H1 (cell line): ENCODE measurements around the gene TSPEAR. TPM values are rescaled to one million over a fixed set of nuclear protein-coding genes. Genes with fewer than 3 reads are reported as not detected.

Source experiments
- CTCF ChIA-PET: fragments of 300-600 bp; sonication (Branson Sonifier 250); formaldehyde crosslinking; loops from one replicate; lab custom pipeline; 2021; ENCODE audit not compliant: partially characterized antibody; lab: Charles Lee
- POLR2A ChIA-PET: fragments of 300-600 bp; sonication (Branson Sonifier 250); formaldehyde crosslinking; loops from one replicate; lab custom pipeline; 2021; ENCODE audit warnings: inconsistent platforms; ENCODE audit not compliant: partially characterized antibody; lab: Charles Lee
- DNase-seq, 2 experiments: peaks; one replicate each; pipeline versions ENCODE4 v3.0.0 to v3.0.0-alpha.2; 2010 to 2022; ENCODE audit warnings: low spot score in 2 of 2, low read depth in 1 of 2, mixed read lengths in 1 of 2
- FAIRE-seq: peaks from 2 replicates; lab custom pipeline; 2011; peaks lifted over from hg19 to GRCh38; lab: Jason Lieb, UNC
- H2AFZ ChIP-seq: 2 replicates; pipeline ENCODE4 v1.8.1; 2012; ENCODE audit warnings: low read length, inconsistent platforms
- H2AK5ac ChIP-seq: 2 replicates; pipeline ENCODE4 v1.6.1; 2013; ENCODE audit warnings: low read depth, low read length
- H2BK120ac ChIP-seq: replicated peaks from 2 replicates; pipeline ENCODE3; 2013; ENCODE audit warnings: low read depth, low read length, inconsistent platforms
- H2BK12ac ChIP-seq: 2 replicates; pipeline ENCODE4 v1.6.1; 2013; ENCODE audit warnings: low read depth, low read length
- H2BK15ac ChIP-seq: 2 replicates; pipeline ENCODE4 v1.6.1; 2013; ENCODE audit warnings: low read length
- H2BK20ac ChIP-seq: 2 replicates; pipeline ENCODE4 v1.6.1; 2013; ENCODE audit warnings: low read length
- H2BK5ac ChIP-seq: 2 replicates; pipeline ENCODE4 v1.6.1; 2013; ENCODE audit warnings: low read depth, low read length
- H3K14ac ChIP-seq: 2 replicates; pipeline ENCODE4 v1.6.1; 2013; ENCODE audit warnings: inconsistent platforms; ENCODE audit not compliant: insufficient read length
- H3K18ac ChIP-seq: 2 replicates; pipeline ENCODE4 v1.6.1; 2013; ENCODE audit warnings: low read length; ENCODE audit errors: extremely low read depth
- H3K23ac ChIP-seq: 2 replicates; pipeline ENCODE4 v1.6.1; 2013; ENCODE audit warnings: inconsistent platforms; ENCODE audit not compliant: insufficient read length
- H3K23me2 ChIP-seq: 2 replicates; pipeline ENCODE4 v1.6.1; 2013; ENCODE audit warnings: low read depth, low read length
- H3K27ac ChIP-seq: 2 replicates; pipeline ENCODE4 v1.6.1; 2011; ENCODE audit warnings: low read depth, low read length, inconsistent platforms
- H3K27me3 ChIP-seq, 4 experiments: replicated peaks in 1 of 4; 1 replicate in 1 of 4; 2 replicates in 3 of 4; pipeline versions ENCODE4 v1.6.1 to v1.8.1; 2011 to 2013; ENCODE audit warnings: low read length in 3 of 4, mild to moderate bottlenecking in 3 of 4, inconsistent platforms in 2 of 4, mixed read lengths in 2 of 4, moderate library complexity in 1 of 4; ENCODE audit not compliant: control insufficient read depth in 3 of 4, insufficient read depth in 3 of 4; ENCODE audit errors: extremely low read depth in 1 of 4
- H3K36me3 ChIP-seq, 4 experiments: 2 replicates each; pipeline versions ENCODE4 v1.6.1 to v1.8.1; 2011 to 2013; ENCODE audit warnings: mild to moderate bottlenecking in 4 of 4, low read length in 3 of 4, moderate library complexity in 2 of 4, control low read depth in 1 of 4, inconsistent platforms in 1 of 4; ENCODE audit not compliant: insufficient read depth in 4 of 4, control insufficient read depth in 2 of 4
- H3K4ac ChIP-seq: replicated peaks from 2 replicates; pipeline ENCODE3; 2013; ENCODE audit warnings: low read length, low read depth, mixed read lengths, inconsistent platforms; ENCODE audit not compliant: insufficient read length
- H3K4me1 ChIP-seq, 4 experiments: replicated peaks in 1 of 4; 1 replicate in 1 of 4; 2 replicates in 3 of 4; pipeline versions ENCODE4 v1.6.1 to v1.8.1; 2011 to 2013; ENCODE audit warnings: low read length in 3 of 4, inconsistent platforms in 2 of 4, mixed read lengths in 1 of 4; ENCODE audit not compliant: insufficient read depth in 4 of 4, control insufficient read depth in 3 of 4
- H3K4me2 ChIP-seq, 2 experiments: 2 replicates each; pipeline versions ENCODE4 v1.6.1 to v1.8.1; 2011 to 2013; ENCODE audit warnings: low read depth in 2 of 2, low read length in 2 of 2, control low read depth in 1 of 2, inconsistent platforms in 1 of 2, mild to moderate bottlenecking in 1 of 2; ENCODE audit not compliant: insufficient read depth in 1 of 2
- H3K4me3 ChIP-seq, 4 experiments: fragments of 200-600, 300-600 bp in 1 of 4; sonication (generic), shearing (Covaris generic), sonication (Bioruptor Twin) in 1 of 4; 2 replicates each; pipeline versions ENCODE4 v1.5.1 to v1.8.1; 2011 to 2016; ENCODE audit warnings: low read length in 4 of 4, low read depth in 3 of 4, control low read depth in 2 of 4, inconsistent platforms in 2 of 4, mild to moderate bottlenecking in 2 of 4, mixed read lengths in 1 of 4, moderate library complexity in 1 of 4; ENCODE audit not compliant: insufficient read depth in 2 of 4; ENCODE audit errors: extremely low read depth in 1 of 4
- H3K56ac ChIP-seq: replicated peaks from 2 replicates; pipeline ENCODE3; 2013; ENCODE audit warnings: low read depth, mild to moderate bottlenecking, mixed read lengths, low read length, inconsistent platforms; ENCODE audit not compliant: insufficient read length
- H3K79me1 ChIP-seq: 2 replicates; pipeline ENCODE4 v1.6.1; 2013; ENCODE audit warnings: low read depth, low read length, control low read depth
- H3K79me2 ChIP-seq, 2 experiments: 2 replicates each; pipeline versions ENCODE4 v1.6.1 to v1.8.1; 2012 to 2013; ENCODE audit warnings: low read length in 2 of 2, mild to moderate bottlenecking in 2 of 2, inconsistent platforms in 1 of 2; ENCODE audit not compliant: insufficient read depth in 2 of 2, control insufficient read depth in 1 of 2
- H3K9ac ChIP-seq, 4 experiments: replicated peaks in 1 of 4; 1 replicate in 1 of 4; 2 replicates in 3 of 4; pipeline versions ENCODE4 v1.6.1 to v1.8.1; 2011 to 2013; ENCODE audit warnings: low read depth in 3 of 4, low read length in 3 of 4, control low read depth in 2 of 4, mild to moderate bottlenecking in 2 of 4, moderate library complexity in 2 of 4, inconsistent platforms in 1 of 4; ENCODE audit errors: extremely low read depth in 1 of 4
- H3K9me3 ChIP-seq, 2 experiments: 2 replicates each; pipeline versions ENCODE4 v1.6.1 to v1.8.1; 2012 to 2013; ENCODE audit warnings: mild to moderate bottlenecking in 2 of 2, moderate library complexity in 2 of 2, control low read depth in 1 of 2, inconsistent platforms in 1 of 2, low read depth in 1 of 2, low read length in 1 of 2, mixed read lengths in 1 of 2; ENCODE audit not compliant: insufficient read depth in 2 of 2
- H4K20me1 ChIP-seq, 2 experiments: replicated peaks in 1 of 2; 2 replicates each; pipeline versions ENCODE3 to v1.8.1; 2011 to 2013; ENCODE audit warnings: inconsistent platforms in 2 of 2, low read length in 2 of 2, mild to moderate bottlenecking in 1 of 2; ENCODE audit not compliant: insufficient read depth in 2 of 2, control insufficient read depth in 1 of 2
- H4K5ac ChIP-seq: 2 replicates; pipeline ENCODE4 v1.6.1; 2013; ENCODE audit warnings: low read length, low read depth, mixed read lengths, inconsistent platforms; ENCODE audit not compliant: insufficient read length
- H4K8ac ChIP-seq: 2 replicates; pipeline ENCODE4 v1.8.0; 2013; ENCODE audit warnings: mild to moderate bottlenecking, moderate library complexity, low read length, inconsistent platforms; ENCODE audit not compliant: insufficient read depth; ENCODE audit errors: extremely low read depth
- H4K91ac ChIP-seq: replicated peaks from 2 replicates; pipeline ENCODE3; 2013; ENCODE audit warnings: low read length, mixed read lengths, inconsistent platforms; ENCODE audit not compliant: insufficient read length
- ASH2L ChIP-seq: fragments of 200-600, 300-600 bp; sonication (generic); IDR thresholded peaks from one replicate; pipeline ENCODE4 v1.7.1; 2017; ENCODE audit warnings: low read length
- BACH1 ChIP-seq: IDR thresholded peaks from 2 replicates; pipeline ENCODE4 v1.6.1; 2012; ENCODE audit warnings: low read length, improper control_type of control experiment
- CREB1 ChIP-seq: IDR thresholded peaks from 2 replicates; pipeline ENCODE4 v1.6.1; 2012; ENCODE audit warnings: inconsistent platforms
- EZH2 ChIP-seq: fragments of 200-600 bp; sonication (generic); IDR thresholded peaks from 2 replicates; pipeline ENCODE4 v1.7.1; 2012; ENCODE audit warnings: low read depth, mild to moderate bottlenecking, moderate library complexity, low read length, inconsistent platforms; ENCODE audit not compliant: severe bottlenecking
- FOSL1 ChIP-seq: IDR thresholded peaks from 2 replicates; pipeline ENCODE4 v1.6.1; 2011; ENCODE audit warnings: mild to moderate bottlenecking, low read depth, low read length, moderate library complexity; ENCODE audit not compliant: insufficient read depth
- JUN ChIP-seq: IDR thresholded peaks from 2 replicates; pipeline ENCODE4 v1.6.1; 2011; ENCODE audit warnings: low read depth, mild to moderate bottlenecking, improper control_type of control experiment, low read length
- NANOG ChIP-seq: IDR thresholded peaks from 2 replicates; pipeline ENCODE4 v1.6.1; 2011; ENCODE audit warnings: low read length, low read depth, mild to moderate bottlenecking, inconsistent platforms; ENCODE audit not compliant: insufficient read depth, poor library complexity, severe bottlenecking
- PHF8 ChIP-seq: fragments of 200-600 bp; sonication (generic); conservative IDR thresholded peaks from 2 replicates; pipeline ENCODE4 v1.7.1; 2012; ENCODE audit warnings: low read depth, mild to moderate bottlenecking, inconsistent platforms, low read length, moderate library complexity
- POU5F1 ChIP-seq: IDR thresholded peaks from 2 replicates; pipeline ENCODE4 v1.6.1; 2011; ENCODE audit warnings: low read depth, mild to moderate bottlenecking, low read length, moderate library complexity
- SAP30 ChIP-seq: fragments of 300-600 bp; sonication (generic); IDR thresholded peaks from 2 replicates; pipeline ENCODE4 v1.7.1; 2012; ENCODE audit warnings: low read length, moderate library complexity, mild to moderate bottlenecking, inconsistent platforms; ENCODE audit not compliant: insufficient read depth, insufficient replicate concordance
- SIX5 ChIP-seq: IDR thresholded peaks from 2 replicates; pipeline ENCODE4 v1.6.1; 2011; ENCODE audit warnings: mild to moderate bottlenecking, low read depth, low read length
- SUZ12 ChIP-seq: fragments of 200-600 bp; sonication (generic); IDR thresholded peaks from 2 replicates; pipeline ENCODE4 v1.6.1; 2012; ENCODE audit warnings: mild to moderate bottlenecking, inconsistent platforms, low read length, moderate library complexity, mixed read lengths
- TAF1 ChIP-seq: IDR thresholded peaks from 2 replicates; pipeline ENCODE4 v1.6.1; 2011; ENCODE audit warnings: mild to moderate bottlenecking, low read depth, low read length
- TCF12 ChIP-seq: IDR thresholded peaks from 2 replicates; pipeline ENCODE4 v1.6.1; 2011; ENCODE audit warnings: low read depth, mild to moderate bottlenecking, low read length
- WGBS, 2 experiments: shearing (Covaris generic) in 1 of 2; methylation state at CpG; one replicate each; pipeline versions ENCODE4 v1.1.6 to v1.1.7; 2013 to 2015; ENCODE audit warnings: low lambda C conversion rate in 2 of 2, mixed read lengths in 2 of 2, inconsistent platforms in 1 of 2, low coverage in 1 of 2, missing lambda C conversion rate in 1 of 2; ENCODE audit not compliant: insufficient replicate concordance in 2 of 2, insufficient coverage in 1 of 2, insufficient read length in 1 of 2; ENCODE audit errors: extremely low coverage in 1 of 2, missing lambda C conversion rate in 1 of 2; 5-methylcytosine and 5-hydroxymethylcytosine counted together
- polyA plus RNA-seq, 7 experiments: library from polyadenylated mRNA; depleted of rRNA in 3 of 7; stranded (reverse) in 5 of 7; unstranded in 2 of 7; fragments of >200 nt in 5 of 7; fragments of 200-250 nt in 2 of 7; gene quantifications; 1 replicate in 5 of 7; 2 replicates in 1 of 7; 4 replicates in 1 of 7; pipeline versions ENCODE4 v1.2.1 to v1.2.3, GENCODE V29; 2011 to 2013; ENCODE audit warnings: missing spikeins in 2 of 7, mixed read lengths in 2 of 7
- total RNA-seq: library from RNA; stranded (reverse); fragmentation: NEBNext Ultra II Directional; extraction: Animal tissue kit (Norgen Biotek cat#: 25700); gene quantifications from 2 replicates; pipeline ENCODE4 v1.2.1, GENCODE V29; 2021

Gene TSPEAR
- total and polyA plus RNA-seq, 2 of the 8 experiments (the other 6 are each of a cell fraction or from before 2014, with no cell fraction given) = 0.58 to 0.89 TPM

DNA sequence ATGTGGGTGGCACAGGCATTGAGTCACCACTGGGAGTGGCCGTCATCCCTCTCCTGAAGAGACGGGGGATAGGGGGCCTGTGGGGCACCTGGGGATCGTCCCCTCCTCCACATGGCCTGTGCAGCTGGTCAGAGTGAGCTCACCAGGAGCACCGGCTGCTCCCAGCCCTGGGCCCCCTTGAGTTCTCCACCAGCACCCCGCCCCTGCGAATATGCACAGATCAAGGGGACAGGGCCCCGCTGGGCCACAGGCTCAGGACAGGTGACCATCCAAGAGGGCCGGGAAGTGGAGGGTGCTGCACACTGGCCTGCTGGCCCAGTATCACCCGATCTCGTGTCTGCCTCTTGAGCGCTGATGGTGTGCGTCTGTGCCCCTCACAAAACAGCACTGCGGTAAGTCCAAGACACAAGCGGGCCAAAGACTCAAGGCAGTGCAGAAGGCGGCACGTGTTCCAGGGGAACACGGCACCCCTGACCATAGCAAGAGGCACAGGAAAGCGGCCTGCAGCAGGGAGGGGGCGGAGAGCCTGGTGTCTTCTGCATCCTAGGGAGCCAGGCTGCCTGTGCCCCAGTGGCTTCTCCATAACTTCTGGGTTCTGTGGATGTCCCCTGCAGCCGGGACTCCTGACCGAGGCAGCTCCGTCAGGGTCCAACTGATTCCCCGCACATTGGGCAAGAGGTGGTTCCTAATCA lies 18.1 kb upstream of the TSPEAR start:
- H4K5ac ChIP-seq = no peak overlapping the region
- no peak for DNase-seq
- H3K79me1 ChIP-seq = no peaks in the 10 kb centered on the region
- H3K36me3 ChIP-seq = no peaks in the 10 kb centered on the region
- no peaks in the 10 kb centered on the region for H3K23me2 ChIP-seq
- CTCF ChIA-PET = interaction anchor here (1.5 to 1.7 kb wide), 3 partner anchors 11 to 219 kb away, joined by 3 to 5 read pairs (median 5); no protein-coding TSS in a partner anchor
- no peak overlapping the region for H2BK12ac ChIP-seq
- H2BK5ac ChIP-seq = no peak overlapping the region
- H3K27ac ChIP-seq = no peak overlapping the region
- no peak overlapping the region for H2BK15ac ChIP-seq
- 92% methylated on average over 23 of the region's 23 CpGs; no CpG with 5 or more reads in 1 of the 2 experiments for WGBS, 2 experiments
- H3K4me1 ChIP-seq = no peaks in the 10 kb centered on the region
- no peak overlapping the region for H2BK120ac ChIP-seq
- peaks cover 0 to 3% of the 10 kb centered on the region in 2 experiments; a peak in 1 of 4 replicates for H3K9me3 ChIP-seq
- no peak overlapping the region for H3K18ac ChIP-seq
- no peak overlapping the region for H3K14ac ChIP-seq
- no peak overlapping the region for H3K56ac ChIP-seq
- no peak overlapping the region for H4K8ac ChIP-seq
- peaks cover 0 to 2% (median 0%) of the 10 kb centered on the region in 4 experiments; a peak in 1 of 7 replicates for H3K27me3 ChIP-seq
- no peaks in the 10 kb centered on the region for H4K20me1 ChIP-seq
- no peak overlapping the region for H2AFZ ChIP-seq
- POLR2A ChIA-PET = interaction anchor here (0.6 kb wide), 1 partner anchor 72 kb away, joined by 3 read pairs; the partner anchor contains the start of gene UBE2G2
- H4K91ac ChIP-seq = no peak overlapping the region
- no peak overlapping the region for H2AK5ac ChIP-seq
- no peak overlapping the region for H3K9ac ChIP-seq
- H3K4me2 ChIP-seq = no peak overlapping the region
- H2BK20ac ChIP-seq = no peak overlapping the region
- H3K79me2 ChIP-seq = no peaks in the 10 kb centered on the region
- H3K4ac ChIP-seq = no peak overlapping the region
- no peak overlapping the region for H3K4me3 ChIP-seq
- H3K23ac ChIP-seq = no peak overlapping the region
- no peak for FAIRE-seq
- TF ChIP-seq NANOG = no peak
- TF ChIP-seq PHF8 = no peak
- no peak for TF ChIP-seq BACH1
- TF ChIP-seq SUZ12 = no peak
- no peak for TF ChIP-seq JUN
- TF ChIP-seq POU5F1 = no peak
- no peak for TF ChIP-seq ASH2L
- TF ChIP-seq CREB1 = no peak
- no peak for TF ChIP-seq FOSL1
- TF ChIP-seq TAF1 = no peak
- no peak for TF ChIP-seq TCF12
- no peak for TF ChIP-seq SAP30
- TF ChIP-seq SIX5 = no peak
- no peak for TF ChIP-seq EZH2
